HG02798 (cell line): ENCODE measurements around the gene SLC6A13.
"Not testable (repeated sequence)": the region's sequence is repeated elsewhere in the genome, so short reads cannot be mapped to it uniquely, and the experiment has no call there.

Experiments
- ATAC-seq: cut with Tn5 transposase; IDR thresholded peaks from one replicate; pipeline ENCODE4 v1.9.1; 2021; ENCODE audit warnings: mild to moderate bottlenecking; ENCODE audit not compliant: unreplicated experiment, poor library complexity

SLC6A13 gene

DNA sequence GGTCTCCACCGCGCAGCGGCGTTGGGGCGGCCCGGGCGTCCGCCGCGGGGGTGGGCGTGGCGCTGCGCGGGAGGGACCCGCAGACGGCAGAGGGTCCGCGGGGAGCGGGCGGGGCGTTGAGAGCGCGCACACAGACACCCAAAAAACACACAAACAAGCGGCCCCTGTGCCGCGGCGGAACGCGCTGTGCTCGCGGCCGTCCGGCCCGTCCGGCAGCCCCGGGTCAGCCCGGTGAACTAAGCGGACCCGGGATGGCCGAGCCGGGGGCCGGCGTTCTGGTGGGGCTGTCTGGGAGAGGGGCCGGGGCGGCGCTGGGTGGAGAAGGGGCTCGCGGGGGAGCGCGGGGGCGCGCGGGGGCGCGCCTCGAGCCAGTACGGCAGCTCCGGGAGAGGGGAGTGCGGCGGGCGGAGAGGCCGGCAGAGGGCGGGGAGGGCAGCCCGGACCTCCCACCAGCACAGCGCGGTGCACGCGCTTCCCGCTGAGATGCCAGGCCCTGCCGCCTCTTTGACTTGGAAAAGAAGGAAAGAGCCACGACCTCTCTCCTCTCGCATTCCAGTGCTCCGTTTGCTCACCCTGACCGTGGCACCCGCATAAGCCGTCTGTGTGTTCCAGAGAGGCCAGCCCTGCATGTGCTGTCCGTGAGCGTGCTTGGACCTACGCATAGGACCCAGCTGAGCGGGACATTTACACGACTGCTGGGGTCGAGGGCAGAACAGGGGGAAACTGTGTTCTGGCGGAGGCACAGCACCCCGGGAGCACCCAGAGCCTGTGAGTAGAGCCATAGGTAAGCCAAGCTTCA, 59.0 kb downstream of the SLC6A13 start:
- no peak for ATAC-seq

DNA sequence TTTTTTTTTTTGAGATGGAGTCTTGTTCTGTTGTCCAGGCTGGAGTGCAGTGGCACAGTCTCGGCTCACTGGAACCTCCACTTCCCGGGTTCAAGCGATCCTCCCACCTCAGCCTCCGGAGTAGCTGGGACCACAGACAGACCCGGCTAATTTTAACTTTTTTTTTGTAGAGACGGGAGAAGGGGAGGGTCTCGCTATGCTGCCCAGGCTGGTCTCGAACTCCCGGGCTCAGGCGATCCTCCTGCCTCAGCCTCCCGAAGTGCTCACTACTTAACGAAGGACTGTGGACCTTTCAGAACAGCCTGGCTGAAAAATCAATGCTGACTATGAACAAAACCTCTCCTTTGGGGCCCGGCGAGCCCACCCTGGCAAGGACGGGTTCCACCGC, 59.6 kb downstream of the SLC6A13 start:
- no peak for ATAC-seq

GRCh38 chr12:202081-202731, 60.4 kb downstream of the SLC6A13 start:
- ATAC-seq, result no peak

DNA sequence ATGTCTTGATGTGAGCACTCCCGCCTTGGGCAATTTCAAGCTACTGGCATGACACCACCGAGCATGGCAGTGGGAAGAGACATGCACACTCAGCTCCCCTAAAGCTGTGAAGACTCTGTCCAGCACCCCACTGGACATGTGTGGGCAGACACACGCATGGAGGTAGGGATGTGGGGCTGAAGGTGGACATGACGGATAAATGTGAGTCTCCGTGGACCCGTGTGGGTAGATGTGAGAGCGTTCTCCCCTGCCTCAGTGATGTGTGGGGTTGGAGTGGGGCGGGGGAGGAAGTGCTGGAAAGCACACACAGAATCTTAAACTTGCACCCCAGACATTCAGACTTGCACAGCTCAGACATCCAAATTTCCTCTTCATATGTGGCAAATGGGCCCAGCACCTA, 61.3 kb downstream of the SLC6A13 start:
- ATAC-seq, result no peak

DNA sequence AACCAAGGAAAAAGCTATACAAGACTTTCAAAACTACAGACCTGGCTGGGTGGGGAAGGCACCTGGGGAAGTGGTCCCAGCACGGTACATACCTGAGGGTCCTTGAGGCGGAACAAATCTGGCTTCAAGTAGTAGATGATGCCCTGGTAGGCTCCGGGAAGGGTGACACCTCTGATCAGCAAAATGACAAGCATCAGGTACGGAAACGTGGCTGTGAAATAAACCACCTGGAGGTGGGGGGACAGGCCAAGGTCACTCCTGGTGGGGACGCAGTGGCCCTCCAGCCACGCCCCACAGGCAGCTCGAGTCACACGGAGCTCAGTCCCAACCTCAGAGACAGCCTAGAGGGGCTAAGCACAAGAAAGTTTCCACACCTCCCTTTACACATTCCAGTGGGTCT, 63.9 kb downstream of the SLC6A13 start:
- ATAC-seq, result no peak

GRCh38 chr12:197911-198695, 64.5 kb downstream of the SLC6A13 start:
- ATAC-seq, result no peak

GRCh38 chr12:197347-197746, 65.3 kb downstream of the SLC6A13 start:
- ATAC-seq, result no peak

DNA sequence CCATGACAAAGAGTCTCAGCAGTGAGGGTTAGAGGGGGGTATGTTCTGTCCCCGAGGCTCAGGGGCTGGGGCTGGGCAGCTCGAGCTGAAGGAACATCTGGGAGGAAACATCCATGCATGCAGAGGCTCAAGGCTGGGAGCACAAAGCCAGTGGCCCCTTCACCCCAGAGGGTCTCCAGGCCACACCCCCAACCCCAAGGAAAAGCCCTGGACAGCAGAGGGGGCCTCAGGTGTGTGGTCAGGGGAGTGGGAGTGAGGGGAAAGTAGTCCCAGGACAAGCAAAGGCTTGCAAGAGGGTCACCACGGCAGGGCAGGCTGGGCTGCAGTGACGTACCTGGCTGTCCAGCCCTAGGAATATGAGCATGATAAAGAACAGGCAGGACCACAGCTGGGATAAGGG, 66.2 kb downstream of the SLC6A13 start:
- ATAC-seq, result no peak

GRCh38 chr12:195951-196350, 66.7 kb downstream of the SLC6A13 start:
- ATAC-seq, result no peak

DNA sequence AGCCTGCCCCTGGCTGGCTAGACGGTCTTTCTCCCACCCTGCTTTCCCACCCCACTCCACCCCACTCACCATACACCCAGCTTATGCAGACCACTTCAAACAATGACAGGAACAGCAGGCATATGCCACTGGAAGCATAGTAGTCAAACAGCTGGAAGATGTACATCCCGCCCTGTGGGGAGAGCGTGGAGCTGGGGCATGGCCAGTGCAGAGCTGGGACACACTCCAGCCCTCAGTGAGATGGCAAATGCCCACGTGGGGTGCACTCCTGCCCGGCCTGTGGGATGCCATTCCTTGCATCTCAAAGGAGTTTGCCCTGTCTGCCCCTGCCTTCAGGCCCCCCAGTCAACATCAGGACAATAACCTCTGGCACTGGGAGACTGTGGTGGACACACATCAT, 67.5 kb downstream of the SLC6A13 start:
- ATAC-seq, result no peak

DNA sequence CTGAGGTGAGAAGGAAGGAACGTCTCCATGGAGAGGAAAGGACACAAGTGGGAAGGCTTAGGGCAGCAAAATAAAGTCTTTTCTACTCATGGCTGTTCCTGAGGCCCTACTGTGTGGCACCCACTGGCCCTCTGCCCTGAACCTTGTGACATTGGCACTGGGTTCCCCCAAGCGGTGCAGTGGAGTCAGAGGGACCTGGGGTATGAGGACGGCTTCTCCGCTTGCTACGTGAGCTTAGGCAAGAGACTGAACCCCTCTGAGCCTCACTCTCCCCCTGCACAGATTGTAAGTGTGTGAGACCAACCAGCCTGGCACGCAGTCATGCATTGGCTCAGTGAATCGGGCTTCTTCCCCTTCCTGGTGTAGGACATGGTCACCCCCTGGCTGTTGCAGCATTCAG, 68.4 kb downstream of the SLC6A13 start:
- ATAC-seq, result no peak

GRCh38 chr12:193261-193660, 69.4 kb downstream of the SLC6A13 start:
- ATAC-seq, result no peak

GRCh38 chr12:191541-191940, 71.1 kb downstream of the SLC6A13 start:
- no peak for ATAC-seq

- ATAC-seq, result no peak
These were observed 71.8 kb downstream of the SLC6A13 start for GRCh38 chr12:190881-191280.

GRCh38 chr12:189622-189962, 73.0 kb downstream of the SLC6A13 start:
- no peak for ATAC-seq

DNA sequence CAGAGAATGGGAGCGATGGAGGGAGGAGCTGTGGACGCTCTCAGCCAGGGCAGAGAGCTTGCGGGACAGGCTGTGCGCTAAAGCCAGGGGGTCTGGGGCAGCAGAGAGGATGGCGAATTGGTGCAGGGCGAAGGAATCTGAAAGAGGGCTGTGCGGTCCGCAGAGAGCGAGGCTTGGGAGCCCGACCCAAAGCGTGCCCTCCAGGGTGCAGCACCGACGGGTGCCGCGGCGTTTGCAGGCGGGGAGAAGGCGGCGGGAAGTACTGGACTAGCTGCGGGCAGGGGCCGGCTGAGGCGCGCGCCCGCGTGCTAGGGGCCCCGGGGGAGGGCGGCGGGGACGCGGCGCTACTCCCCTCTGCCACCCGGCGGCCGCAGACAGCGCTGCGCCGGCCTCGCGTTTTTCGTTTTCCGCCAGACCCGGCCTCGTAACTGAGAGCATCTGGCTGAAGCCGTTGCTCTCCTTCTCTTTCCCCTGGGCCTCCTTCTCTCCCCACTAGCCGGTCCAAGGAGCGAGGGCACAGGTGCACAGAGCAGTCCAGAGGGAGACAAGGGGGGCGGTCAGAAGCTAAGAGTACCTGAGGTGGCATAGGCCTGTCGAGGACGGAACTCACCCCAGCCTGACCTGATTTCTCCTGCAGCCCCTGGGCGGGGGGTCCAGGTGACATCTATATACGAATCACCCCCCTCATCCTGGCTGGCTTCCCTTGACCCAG, 73.6 kb downstream of the SLC6A13 start:
- peak; percentile 57 for ATAC-seq

DNA sequence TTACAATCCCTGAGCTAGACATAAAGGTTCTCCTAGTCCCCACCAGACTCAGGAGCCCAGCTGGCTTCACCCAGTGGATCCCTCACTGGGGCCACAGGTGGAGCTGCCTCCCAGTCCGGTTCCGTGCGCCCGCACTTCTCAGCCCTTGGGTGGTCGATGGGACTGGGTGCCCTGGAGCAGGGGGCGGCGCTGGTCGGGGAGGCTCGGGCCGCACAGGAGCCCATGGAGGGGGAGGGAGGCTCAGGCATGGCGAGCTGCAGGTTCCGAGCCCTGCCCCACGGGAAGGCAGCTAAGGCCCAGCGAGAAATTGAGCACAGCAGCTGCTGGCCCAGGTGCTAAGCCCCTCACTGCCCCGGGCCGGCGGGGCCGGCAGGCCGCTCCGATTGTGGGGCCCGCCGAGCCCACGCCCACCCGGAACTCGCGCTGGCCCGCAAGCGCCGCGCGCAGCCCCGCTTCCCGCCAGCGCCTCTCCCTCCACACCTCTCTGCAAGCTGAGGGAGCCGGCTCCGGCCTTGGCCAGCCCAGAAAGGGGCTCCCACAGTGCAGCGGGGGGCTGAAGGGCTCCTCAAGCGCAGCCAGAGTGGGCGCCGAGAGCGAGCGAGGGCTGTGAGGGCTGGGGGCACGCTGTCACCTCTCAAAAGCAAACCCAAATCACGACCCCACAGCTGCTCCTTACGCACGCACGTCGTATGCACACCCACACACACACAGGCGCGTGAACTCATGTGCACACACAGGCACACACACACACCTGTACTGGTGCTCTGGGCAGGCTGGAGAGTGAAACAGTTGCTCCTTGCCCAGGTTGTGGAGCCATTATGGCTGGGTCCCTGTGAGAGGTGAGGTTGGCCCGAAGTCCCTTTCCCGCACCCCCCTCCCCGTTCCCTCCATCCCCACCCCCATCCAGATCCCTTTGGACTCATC, 74.4 kb downstream of the SLC6A13 start:
- not testable (repeated sequence) for ATAC-seq

DNA sequence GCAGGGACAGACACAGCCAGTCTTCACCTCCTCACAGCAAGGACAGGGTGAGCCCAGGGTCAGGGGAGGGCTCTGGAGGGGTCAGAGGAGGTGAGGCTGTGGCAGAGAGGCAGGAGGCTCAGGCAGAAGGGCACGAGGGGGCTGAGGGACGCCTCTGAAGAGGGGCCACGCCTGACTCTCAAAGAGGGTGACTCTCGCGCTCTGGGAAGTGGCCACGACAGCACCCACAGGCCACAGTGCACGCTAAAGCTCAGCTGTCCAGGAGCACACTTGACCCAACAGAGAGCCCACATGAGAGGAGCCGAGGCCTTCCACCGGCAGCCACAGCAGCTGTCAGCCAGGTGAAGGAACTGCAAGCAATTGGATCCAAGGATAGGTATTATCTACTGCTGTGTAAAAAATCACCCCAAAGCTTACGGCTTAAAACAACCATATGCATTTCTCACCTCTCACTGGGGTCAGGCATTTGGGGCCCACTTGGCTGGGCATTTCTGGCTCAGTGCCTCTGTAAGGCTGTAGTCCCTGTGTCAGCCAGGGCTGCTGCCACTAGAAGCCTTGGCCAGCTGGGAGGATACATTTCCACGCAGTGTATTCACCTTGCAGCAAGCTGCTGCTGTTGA, 76.5 kb downstream of the SLC6A13 start:
- ATAC-seq, result no peak

DNA sequence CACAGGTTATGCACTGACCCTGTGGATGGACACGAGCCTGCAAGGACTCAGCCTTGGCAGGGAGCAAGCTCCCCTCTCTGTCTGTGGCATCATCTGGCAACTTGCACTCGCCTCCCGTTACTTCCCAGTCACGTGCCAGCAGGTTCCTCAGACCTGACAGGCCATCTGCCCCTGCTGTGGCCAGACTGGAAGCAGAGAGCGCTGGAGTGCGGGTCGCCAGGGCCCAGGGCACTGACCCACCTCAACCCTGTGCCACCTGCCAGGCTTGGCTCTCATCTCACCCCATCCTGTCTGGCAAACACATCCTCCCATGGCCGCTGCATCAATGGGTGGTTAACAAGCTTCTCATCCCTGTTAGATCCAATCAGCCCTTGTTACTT, 77.1 kb downstream of the SLC6A13 start:
- no peak for ATAC-seq
